NCI-H82 treated with DMSO at 0.1 percent for 48 hours (cell line): ENCODE results near the gene FNDC3B.
A peak's percentile ranks its signal among the peaks of the same experiment; 100 is the strongest.

Experiments used
- DNase-seq: peaks from one replicate; lab custom pipeline; 2025; ENCODE audit not compliant: unreplicated experiment; lab: John Stamatoyannopoulos, UW

Gene FNDC3B

GRCh38 chr3:172147113-172147818 is 107.9 kb downstream of the FNDC3B start:
- DNase-seq, result no peak

GRCh38 chr3:172148241-172148640 is 108.9 kb downstream of the FNDC3B start:
- DNase-seq, result no peak

GRCh38 chr3:172148702-172149565 is 109.6 kb downstream of the FNDC3B start:
- DNase-seq, result no peak

GRCh38 chr3:172150268-172150667 is 110.9 kb downstream of the FNDC3B start:
- DNase-seq, result no peak

- DNase-seq, result no peak
Observed at GRCh38 chr3:172150913-172151650, 111.7 kb downstream of the FNDC3B start.

GRCh38 chr3:172151651-172152649 is 112.6 kb downstream of the FNDC3B start:
- DNase-seq, result no peak

- DNase-seq, result no peak
Observed at GRCh38 chr3:172152874-172153273, 113.5 kb downstream of the FNDC3B start.

GRCh38 chr3:172153335-172153861 is 114.0 kb downstream of the FNDC3B start:
- no peak for DNase-seq

- DNase-seq, result no peak
Observed at GRCh38 chr3:172154768-172155664, 115.6 kb downstream of the FNDC3B start.

GRCh38 chr3:172155897-172156585 is 116.7 kb downstream of the FNDC3B start:
- DNase-seq, result no peak

- no peak for DNase-seq
Observed at GRCh38 chr3:172156586-172156955, 117.2 kb downstream of the FNDC3B start.

GRCh38 chr3:172157564-172158258 is 118.3 kb downstream of the FNDC3B start:
- DNase-seq, result peak; percentile 5

GRCh38 chr3:172158741-172159140 is 119.4 kb downstream of the FNDC3B start:
- no peak for DNase-seq

GRCh38 chr3:172159376-172159775 is 120.0 kb downstream of the FNDC3B start:
- no peak for DNase-seq

GRCh38 chr3:172159962-172160538 is 120.7 kb downstream of the FNDC3B start:
- no peak for DNase-seq

- no peak for DNase-seq
Observed at GRCh38 chr3:172161133-172161789, 121.9 kb downstream of the FNDC3B start.

- DNase-seq, result no peak
Observed at GRCh38 chr3:172161959-172162358, 122.6 kb downstream of the FNDC3B start.
